Stimulated activated CD8-positive, alpha-beta memory T cell treated with anti-CD3 and anti-CD28 coated beads, Interleukin-4, amount 100 ng/mL, for 4 hours (primary cell): Measurements from ENCODE around the gene PRKCB.

Experiments used
- DNase-seq, 2 donors: peaks; one replicate each; pipeline ENCODE4 v3.0.0-alpha.2; 2020; ENCODE audit warnings: low read depth in 2 of 2, low spot score in 1 of 2

PRKCB gene

GRCh38 chr16:23962001-23962400, 126.2 kb downstream of the PRKCB start:
- no peak for DNase-seq

GRCh38 chr16:23964136-23964535, 128.4 kb downstream of the PRKCB start:
- no peak for DNase-seq

DNA sequence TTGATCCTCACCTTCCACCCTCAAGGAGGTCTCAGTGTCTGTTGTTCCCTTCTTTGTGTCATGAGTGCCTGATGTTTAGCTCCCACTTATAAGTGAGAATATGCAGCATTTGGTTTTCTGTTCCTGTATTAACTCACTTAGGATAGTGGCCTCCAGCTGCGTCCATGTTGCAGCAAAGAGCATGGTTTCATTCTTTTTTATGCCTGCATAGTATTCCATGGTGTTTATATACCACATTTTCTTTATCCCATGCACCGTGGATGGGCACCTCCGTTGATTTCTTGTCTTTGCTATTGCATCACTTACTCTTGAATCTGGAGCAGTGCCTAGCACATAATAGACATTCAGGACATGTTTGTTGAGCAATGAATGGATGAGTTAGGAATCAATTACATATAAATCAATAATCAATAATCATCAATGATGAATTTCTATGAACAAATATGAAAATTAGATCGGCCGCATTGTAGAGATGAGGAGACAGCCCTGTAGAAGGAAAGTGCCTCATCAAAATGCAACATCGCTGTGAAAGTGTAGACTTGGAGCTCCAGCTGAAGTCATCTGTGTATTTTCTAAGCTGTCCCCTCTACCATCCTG, 129.5 kb downstream of the PRKCB start:
- DNase-seq, result no peak

- no peak for DNase-seq
These were observed 131.0 kb downstream of the PRKCB start for GRCh38 chr16:23966597-23967394.

- no peak for DNase-seq
These were observed 132.0 kb downstream of the PRKCB start for GRCh38 chr16:23967775-23968174.

GRCh38 chr16:23968176-23968575, 132.4 kb downstream of the PRKCB start:
- no peak for DNase-seq

DNA sequence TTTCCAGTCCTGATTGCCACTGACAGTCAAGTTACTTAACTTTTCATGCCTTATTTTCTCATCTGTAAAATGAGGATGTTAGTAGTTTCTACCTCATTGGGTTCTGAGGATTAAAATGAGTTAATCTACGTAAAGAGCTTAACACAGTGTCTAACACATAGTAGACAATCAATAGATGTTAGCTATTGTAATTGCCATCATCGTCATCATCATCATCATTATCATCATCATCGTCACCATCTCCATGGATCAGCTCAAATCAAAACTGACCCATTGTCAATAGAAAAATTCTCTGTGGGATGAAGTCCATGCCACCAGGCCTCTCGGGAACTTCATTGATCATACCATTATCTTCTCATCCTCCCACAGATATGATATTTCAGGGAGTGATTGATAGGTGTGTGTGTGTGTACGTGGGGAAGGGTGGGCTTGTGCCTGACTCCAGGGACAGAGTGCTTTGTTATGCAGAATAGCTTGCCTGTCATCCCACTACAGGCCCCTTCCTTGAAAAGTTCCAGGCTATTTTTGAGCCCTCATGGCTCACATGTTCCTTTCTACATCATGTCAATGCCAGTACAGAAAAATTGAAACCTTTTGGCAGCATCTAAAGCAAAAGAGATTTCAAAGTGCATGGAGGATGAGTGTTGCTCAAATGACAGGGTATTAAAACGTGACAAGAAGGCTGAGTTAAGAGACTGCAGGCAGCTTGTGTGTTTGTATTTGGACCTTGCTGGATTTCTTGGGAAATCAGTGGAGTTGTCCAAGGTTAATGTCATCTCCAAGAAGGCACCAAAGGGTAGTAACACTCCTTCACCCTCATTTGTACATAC, 133.9 kb downstream of the PRKCB start:
- no peak for DNase-seq

- DNase-seq, result no peak
These were observed 138.4 kb downstream of the PRKCB start for GRCh38 chr16:23974223-23974622.

- no peak for DNase-seq
These were observed 139.5 kb downstream of the PRKCB start for GRCh38 chr16:23975293-23975692.

DNA sequence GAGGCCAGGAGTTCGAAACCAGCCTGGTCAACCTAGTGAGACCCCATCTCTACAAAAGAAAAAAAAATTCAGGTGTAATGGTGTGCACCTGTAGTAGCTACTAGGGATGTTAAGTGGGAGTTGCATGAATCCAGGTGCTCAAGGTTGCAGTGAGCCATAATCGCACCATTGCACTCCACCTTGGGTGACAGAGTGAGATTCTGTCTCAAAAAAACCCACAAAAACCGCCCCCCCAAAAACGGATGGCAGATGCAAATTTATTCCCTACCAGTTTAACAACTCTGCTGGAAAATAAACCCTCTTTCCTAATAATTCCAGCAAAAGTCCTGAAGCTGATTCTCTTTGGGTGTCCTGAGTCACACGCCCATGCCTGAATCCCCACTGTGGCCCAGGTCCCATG, 140.3 kb downstream of the PRKCB start:
- DNase-seq, result no peak

DNA sequence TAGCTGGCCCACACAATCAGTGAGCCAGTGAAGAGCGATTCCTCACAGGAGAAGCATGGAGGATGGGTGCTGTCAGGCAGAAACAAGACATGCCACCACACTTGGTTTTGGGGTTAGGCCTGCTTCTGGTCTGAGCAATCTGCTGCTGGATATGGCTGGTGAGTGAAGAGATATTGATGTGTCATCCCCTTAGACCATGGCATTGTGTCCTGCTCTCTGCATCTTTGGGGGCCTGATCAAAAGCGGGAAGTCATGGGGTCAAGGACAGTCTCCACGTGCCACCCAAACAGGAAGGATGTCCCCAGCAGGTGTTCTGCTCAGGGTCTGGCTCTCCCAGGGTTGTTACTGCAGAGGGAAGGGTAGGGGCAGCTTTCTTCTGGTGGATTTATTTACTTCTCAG, 140.7 kb downstream of the PRKCB start:
- no peak for DNase-seq

DNA sequence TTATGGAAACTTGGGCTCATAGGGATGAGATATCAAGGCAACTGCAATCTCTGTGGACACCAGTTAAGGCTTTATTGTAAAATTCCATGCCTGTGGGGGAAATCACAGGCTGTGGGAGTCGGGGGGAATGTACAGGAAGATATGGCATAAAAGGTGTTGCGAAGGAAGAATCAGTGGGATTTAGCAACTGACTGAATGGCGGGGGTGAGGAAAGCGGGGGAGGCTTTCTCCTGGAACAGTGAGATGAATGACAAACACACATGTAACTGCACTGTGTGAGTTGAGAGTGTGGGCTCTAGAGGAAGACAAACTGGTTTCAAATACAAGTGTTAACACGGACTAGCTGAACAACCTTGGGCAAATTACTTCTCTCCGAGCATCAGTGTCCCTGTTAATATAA, 143.7 kb downstream of the PRKCB start:
- no peak for DNase-seq

DNA sequence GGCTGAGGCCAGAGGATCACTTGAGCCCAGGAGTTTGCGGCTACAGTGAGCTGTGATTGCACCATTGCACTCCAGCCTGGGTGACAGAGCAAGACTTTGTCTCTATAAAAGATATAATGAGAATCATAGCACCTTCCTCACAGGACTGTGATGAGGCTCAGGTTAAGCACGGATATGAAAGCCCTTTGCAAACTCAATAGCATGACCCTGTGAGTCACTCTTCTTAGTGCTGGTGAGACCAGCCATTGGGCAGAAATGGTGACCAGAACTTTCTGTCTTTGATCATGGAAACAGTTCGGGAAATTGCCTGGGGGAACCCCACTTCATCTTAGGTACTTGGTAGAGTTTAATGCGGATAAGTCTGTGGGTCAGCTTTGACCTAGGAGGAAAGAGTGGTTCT, 144.2 kb downstream of the PRKCB start:
- no peak for DNase-seq

DNA sequence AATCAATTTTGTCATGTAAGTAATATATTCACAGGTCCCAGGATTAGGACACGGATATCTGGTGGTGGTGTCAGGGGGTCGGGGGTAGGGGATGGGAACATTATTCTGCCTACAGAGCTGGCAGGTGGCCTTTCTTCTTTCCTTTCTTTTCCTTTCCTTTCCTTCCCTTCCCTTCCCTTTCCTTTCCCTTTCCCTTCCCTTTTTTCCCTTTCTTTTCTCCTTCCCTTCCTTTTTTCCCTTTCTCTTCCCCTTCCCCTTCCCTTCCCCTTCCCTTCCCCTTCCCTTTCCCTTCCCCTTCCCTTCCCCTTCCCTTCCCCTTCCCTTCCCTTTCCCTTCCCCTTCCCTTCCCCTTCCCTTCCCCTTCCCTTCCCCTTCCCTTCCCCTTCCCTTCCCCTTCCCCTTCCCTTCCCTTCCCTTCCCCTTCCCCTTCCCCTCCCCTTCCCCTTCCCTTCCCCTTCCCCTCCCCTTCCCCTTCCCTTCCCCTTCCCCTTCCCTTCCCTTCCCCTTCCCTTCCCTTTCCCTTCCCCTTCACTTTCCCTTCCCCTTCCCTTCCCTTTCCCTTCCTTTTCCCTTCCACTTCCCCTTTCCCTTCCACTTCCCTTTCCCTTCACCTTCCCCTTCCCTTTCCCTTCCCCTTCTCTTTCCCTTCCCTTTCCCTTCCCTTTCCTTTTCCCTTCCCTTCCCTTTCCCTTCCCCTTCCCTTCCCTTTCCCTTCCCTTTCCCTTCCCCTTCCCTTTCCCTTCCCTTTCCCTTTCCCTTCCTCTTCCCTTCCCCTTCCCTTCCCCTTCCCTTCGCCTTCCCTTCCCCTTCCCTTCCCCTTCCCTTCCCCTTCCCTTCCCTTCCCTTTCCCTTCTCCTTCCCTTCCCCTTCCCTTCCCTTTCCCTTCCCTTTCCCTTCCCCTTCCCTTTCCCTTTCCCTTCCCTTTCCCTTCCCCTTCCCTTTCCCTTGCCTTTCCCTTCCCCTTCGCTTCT, 145.9 kb downstream of the PRKCB start:
- DNase-seq, result no peak

DNA sequence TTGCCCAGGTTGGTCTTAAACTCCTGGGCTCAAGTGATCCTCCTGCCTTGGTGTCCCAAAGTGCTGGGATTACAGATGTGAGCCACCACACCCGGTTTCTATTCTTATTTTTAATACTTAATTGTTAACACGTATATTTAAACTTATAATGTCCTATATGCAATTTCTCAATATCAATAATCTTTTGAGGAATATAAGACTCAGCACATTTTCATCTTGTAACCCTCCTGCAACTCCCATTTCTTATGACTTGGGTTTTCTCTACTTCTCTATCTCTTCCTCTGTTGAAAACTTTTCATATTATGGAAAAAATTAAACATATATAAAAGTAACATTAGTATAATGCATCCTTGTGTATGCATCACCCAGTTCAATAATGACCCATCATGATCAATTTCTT, 150.7 kb downstream of the PRKCB start:
- DNase-seq, result no peak

GRCh38 chr16:23987443-23987842, 151.7 kb downstream of the PRKCB start:
- no peak for DNase-seq

- no peak for DNase-seq
These were observed 154.7 kb downstream of the PRKCB start for GRCh38 chr16:23990507-23990906.

DNA sequence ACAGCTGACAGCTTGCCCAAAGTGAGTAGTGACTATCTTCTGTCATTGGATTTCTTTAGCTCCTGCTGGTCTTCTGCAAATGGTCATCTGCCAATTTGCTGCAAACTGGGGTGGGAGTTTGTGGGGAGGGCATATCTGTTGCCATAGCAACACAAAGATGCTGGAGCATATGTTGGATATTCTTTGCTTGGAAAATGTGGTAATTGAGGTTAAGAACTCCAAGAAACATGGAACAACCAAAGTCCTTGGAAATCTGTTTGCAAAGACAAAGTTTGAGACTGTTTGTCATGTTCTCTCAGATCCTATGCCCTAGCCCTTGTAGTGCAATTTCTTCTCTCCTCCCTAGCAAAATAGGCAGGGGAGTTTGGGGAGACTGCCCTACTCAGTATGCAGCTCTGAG, 155.3 kb downstream of the PRKCB start:
- no peak for DNase-seq

- no peak for DNase-seq
These were observed 158.8 kb downstream of the PRKCB start for GRCh38 chr16:23994615-23995014.

GRCh38 chr16:23996258-23996955, 160.6 kb downstream of the PRKCB start:
- DNase-seq, result no peak
